ENCODE measurements around the gene SUGCT. TPM values are rescaled to one million over a fixed set of nuclear protein-coding genes. Genes with fewer than 3 reads are reported as not detected.
"Not testable (repeated sequence)": the region's sequence is repeated elsewhere in the genome, so short reads cannot be mapped to it uniquely, and the experiment has no call there.

The SUGCT gene
- polyA plus RNA-seq, 5 donors: 2.3 to 4.6 (median 3.2) TPM

DNA sequence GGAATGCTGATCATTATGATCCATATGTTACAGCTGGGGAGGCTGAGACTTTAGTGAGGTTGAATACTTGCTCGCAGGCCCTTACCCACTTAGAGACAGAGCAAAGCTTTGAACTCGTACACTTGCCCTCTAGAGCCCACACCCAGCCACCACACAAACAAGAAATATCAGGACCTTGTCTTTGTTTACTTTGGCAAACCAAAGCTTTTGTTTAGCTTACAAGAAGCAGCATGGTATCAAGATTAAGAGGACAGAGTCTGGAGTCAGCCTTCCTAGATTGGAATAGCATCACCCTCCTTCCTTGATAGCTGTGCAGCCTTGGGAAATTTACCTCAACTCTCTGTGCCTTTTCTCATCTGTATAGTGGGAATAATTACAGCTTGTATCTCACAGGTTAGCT, 477.5 kb downstream of the SUGCT start:
- no peak for DNase-seq

DNA sequence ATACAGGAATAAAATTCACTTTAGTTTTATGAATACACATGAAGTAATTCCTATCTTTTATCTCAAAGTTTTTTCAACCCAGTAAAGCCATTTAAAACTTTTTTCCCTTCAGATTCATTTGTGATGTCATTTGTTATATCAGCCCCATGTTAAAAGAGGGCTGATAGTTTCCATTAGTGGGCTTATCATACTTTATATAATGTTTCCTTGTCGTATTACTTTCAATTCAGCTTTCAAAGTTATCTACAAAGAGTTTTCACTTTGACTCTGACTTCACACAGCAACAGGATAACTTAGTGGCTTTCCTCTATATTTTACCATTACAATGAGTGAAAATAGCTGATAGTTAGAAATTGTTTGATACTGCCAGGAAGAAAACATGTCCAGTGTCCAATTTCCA, 484.8 kb downstream of the SUGCT start:
- no peak for DNase-seq

DNA sequence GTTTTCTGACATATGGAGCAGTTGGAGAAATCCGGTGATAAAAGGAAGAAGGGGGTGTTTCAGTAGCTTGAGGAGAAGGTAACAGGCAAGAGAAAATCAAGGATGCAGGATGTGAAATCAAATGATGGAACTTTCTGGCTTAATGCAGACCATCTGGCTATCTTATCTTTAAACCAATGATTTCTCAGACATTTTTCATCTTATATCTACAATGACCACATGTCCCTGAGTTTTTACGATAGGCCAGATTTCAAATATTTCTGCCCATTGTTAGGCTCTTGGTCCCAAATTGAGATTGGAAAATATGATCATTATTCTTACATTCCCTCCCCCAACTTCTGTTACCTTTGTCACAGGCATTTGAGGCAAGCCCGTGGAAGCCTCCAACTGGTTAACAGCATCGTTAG, 486.8 kb downstream of the SUGCT start:
- no peak for DNase-seq

DNA sequence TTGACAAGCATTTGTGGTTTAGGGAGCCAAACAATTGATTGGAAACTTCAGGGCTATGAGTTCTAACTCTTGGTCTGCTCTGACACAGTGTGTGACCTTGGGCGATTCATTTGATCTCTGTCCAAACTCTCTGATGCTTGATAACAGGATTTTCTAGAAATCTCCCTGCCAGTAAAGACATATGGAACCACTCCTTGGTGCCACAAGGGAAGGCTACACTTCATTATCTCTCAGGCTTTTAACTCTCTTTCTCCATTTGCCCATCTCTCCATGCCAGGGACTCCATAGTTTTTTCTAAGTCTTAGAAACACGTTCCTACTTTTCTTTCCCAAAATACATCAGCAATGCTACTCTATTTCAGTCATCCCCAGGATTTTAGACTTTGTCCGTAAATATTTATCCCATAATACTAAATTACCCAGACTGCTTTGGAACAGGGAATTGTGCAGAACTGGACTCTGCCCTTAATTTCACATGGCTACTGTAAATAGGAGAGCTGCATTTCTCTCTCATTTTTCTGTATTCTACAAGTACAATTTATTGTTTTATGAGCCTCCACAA, 488.2 kb downstream of the SUGCT start:
- DNase-seq: no peak

DNA sequence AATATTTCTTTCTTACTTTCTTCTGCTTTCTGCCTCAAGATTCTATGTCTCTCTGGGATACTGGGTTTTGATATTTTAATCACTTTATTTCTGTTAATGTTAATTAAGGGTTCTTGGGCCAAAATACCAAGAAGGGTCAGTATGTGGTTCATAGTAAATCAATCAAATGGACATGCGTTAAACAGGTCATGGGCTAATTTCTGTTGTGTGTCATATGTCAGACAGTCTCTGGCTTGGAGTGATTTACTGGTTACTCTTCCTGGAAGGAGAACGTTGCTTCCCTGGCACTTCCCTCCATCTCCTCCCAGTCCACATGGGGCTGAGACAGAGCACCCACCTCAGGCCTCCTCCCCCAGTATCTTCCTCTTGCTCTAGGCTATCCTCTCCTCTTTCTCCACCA, 489.1 kb downstream of the SUGCT start:
- DNase-seq: no peak

DNA sequence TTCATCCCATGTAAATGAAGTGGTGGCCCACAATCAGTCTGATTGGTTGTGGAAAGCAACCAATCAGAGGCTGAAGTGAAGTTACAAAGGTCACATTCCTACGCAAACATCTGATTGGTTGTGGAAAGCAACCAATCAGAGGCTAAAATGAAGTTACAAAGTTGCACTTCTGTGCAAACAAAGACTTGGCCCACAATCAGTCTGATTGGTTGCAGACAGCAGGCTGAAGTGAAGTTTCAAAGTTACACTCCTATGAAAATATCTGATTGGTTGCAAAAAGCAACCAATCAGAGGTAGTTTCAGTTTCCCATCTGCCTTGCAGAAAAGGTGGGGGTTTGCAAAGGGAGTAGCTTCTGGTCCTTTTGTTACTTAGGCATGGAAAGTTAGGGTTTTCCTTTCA, 492.6 kb downstream of the SUGCT start:
- not testable (repeated sequence) for DNase-seq

DNA sequence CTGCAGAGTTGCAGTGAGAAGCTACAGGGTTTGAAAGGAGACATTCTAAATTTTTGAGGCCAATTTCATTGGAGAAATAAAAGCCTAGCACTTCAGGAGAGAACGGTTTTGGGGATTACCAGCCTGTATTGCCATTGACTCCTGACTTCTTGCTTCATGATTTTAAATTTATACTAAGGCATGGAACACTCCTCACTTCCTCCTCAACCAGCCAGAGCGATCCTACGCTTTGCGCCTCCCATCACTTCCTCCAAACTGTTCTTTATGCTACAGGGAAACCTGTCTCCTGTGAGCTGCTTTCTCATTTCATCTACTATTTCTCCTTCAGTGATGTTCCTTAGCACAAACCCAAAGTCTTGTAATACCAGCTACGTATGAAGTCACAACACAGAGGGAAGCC, 495.1 kb downstream of the SUGCT start:
- DNase-seq: no peak

DNA sequence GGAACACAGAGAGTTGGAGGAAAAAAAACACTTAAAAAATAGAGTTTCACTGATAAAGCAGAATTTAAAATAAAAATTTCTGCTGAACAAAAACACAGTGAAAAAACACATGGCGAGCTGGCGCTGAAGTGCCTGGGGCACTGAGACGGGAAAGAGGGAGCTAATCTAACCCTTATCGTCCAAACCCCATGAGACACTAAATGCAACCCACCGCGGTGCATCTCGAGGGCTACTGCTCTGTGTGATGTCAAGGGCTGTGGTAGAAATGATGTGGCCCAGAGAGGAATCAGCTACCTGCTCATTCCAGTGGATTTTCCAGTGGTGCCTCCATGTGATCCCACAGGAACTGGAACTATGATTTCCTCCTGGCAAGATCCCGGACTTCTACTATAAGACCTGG, 499.3 kb downstream of the SUGCT start:
- no peak for DNase-seq

DNA sequence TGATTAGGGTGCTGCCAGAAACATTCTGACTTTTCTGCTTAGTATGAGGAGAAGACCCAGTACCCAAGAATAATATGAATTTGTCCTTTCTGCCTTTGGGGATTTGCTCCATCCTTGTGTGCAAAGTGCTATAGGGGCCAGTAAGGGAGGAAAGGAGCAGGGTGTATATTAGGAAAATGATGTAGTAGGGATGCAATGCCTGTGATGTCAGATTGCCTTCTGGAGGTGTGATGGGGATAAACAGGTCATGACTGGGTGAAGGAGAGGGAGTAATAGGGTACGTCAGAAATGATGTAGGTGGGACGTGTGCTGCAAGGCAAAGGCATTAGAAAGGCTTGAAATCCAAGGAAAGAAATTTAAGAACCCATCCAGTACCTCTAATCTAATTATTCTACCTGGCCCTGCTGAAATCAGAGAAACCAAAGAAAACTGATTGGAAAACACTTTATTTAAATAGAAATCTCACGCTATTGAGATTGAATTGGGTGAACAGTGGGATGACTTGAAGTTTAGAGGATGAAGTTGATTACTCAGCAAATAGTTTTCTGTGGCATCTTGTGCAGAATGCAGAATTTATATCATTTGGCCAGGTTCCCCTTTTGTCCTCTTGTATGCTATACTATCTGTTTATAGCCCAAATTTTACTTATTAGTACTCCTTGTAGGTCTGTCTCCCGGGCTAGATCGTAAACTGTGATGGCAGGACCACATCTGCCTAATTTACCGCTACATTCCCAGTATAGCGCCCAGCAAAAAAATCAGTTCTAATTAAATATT, 503.9 kb downstream of the SUGCT start:
- DNase-seq: no peak

DNA sequence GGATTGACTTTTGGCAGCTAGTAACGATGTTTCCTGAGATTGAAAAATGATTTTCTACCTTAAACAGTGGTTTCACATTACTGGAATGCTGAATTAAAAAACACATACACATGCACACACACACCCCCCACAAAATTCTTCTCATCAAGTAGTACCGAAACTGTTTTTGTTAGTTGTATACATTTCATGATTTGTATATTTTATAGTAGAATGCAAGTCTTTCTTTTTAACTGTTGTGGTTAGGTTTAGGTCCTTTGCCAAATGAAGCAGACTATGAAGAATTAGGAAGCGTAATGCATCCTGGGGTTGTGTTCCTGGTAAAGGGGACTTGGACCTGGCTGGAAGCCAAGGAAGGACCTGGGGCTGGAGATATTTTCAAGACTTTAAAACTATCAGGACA, 505.8 kb downstream of the SUGCT start:
- DNase-seq: no peak

DNA sequence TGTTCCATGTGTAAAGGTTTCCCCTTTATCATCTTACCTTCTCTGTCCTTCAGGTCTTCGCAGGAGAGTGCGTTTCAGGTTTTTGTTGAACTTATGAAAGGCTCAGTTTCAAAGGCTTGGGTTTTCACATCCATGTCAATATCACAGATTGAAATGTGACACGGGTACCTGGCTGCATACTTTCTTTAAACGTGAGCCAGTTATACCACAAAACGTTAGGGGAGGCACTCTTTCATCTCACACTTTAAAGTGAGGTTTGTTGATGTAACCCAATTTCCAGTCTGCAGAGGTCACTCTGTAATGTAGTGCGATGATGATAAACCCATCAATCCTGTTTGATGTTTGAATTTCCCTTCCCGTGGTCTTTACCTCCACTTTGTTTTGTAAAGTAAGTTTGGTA, 506.9 kb downstream of the SUGCT start:
- DNase-seq: no peak

DNA sequence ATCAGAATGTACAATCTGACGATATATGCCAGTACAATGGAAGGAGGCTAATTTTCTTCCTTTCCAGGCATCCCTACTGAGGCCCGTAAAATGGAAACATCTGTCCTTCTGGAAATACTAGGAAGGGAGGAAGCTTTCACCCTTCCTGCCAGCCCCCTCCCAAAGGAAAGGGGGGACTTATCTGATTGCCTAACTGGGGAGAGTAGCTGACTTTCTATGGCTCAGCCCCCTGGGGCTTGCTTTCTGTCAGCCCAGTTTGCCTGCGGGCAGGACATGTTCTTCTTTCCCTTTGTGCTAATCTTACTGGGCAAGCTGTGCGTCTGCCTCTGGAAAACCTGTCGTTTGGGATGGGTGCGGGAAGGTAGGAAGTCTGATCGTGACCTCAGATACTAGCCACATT, 508.9 kb downstream of the SUGCT start:
- no peak for DNase-seq

DNA sequence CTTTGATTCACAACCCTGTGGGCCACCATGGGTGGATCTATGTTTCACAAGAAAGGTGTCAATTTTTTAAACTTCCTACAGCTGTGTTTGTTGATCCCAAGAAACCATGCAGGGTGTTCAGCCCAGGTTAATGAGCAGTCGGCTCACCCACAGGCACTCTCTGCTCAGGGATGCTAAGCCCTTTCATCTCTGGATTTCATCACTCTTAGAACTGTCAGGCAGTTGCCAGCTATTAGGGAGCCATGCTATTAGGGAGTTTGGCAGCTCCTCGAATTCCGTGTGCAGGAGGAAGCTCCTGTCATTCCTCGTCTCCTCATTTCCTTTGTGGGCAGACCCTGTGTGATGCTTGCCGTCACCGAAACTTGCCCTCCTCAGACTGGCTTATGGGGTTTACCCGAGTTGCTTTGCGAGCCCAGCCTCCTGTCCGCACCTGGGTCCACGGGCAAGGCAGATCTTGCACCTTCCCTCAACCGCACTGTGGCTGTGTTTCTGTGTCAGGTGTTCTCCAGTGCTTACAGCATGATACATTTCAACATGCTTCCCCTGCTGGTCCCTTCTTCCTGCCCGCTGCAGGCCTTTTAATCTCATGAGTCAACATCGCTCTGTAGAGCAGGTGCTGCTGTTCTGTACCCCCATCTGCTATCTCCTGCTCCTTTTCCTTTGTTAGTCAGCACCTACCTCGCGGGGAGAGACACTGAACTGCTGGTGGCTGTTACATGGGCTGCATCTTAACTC, 509.8 kb downstream of the SUGCT start:
- no peak for DNase-seq

DNA sequence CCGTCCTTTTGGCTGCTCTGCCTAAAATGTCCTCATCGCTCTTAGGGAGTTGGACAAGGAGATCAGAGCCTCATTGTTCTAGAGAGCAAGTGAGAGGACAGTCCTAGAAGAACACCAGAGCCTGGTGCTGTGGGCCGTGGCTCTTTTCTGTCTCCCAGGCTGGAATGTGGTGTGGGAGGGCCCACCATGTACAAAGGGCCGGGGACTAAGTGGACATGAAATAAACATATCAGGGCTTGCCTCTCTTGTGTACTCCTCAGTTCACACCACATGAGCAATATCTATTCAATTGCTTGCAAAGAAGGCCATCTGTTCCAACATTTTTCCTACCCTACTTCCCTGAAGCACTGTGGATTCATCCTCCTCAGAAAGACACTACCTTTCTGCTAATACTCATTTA, 510.4 kb downstream of the SUGCT start:
- no peak for DNase-seq

DNA sequence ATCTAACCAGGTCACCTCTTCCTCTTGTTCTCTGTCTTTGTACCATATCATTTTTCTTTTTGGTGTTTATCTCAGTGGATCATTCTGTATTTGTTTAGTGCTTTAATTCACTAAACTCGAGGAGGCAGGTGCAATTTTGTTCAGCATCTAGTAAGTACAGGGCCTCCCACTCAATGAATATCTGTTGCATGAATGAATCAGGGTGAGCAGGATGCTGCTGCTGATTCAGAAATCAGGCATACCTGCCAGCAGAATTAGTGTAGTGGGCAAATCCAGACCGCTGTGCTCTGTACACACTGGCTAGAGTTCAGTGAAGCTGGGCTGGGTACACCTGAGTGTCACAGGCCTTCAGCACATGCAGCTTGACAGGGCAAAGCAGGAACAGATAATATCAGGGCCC, 511.9 kb downstream of the SUGCT start:
- no peak for DNase-seq

DNA sequence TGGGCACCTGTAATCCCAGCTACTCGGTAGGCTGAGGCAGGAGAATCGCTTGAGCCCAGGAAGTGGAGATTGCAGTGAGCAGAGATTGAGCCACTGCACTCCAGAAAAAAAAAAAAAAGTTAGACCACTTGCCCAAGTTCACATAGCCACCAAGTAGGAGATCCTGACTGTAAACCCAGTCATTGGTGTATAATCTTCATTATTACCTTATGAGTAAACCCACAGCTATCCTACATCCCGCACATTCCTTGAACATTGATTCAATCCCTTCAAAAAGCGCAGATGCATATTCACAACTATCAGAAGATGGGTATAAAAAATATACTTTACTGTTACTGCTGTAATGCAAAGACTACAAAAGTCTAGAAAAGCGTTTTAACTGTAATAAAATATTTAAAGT, 512.9 kb downstream of the SUGCT start:
- no peak for DNase-seq

DNA sequence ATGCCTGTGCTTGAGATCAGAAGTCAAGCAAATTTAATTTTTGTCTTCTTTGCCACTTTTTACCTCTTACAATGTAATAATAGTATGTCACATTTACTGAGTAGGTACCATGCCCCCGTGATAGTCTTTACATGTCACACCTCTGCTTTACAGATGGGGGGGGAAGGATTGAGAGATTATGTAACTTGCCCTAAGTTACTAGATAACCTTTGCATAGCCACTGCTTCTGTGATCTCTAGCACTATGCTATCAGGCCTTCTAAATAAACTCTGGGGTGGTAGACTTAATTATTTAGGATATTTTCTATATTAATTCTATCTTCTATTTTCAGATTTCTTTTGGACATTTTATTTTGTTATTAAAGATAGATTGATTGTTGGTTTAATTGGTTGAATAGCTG, 514.4 kb downstream of the SUGCT start:
- DNase-seq: no peak

DNA sequence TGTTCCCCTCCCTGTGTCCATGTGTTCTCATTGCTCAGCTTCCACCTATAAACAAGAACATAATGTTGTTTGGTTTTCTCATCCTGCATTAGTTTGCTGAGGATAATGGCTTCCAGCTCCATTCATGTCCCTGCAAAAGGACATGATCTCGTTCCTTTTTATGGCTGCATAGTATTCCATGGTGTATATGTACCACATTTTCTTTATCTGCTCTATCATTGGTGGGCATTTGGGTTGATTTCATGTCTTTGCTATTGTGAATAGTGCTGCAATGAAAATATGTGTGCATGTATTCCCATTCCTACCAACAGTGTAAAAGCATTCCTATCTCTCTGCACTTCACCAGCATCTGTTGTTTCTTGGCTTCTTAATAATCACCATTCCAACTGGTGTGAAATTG, 516.1 kb downstream of the SUGCT start:
- DNase-seq: not testable (repeated sequence)

DNA sequence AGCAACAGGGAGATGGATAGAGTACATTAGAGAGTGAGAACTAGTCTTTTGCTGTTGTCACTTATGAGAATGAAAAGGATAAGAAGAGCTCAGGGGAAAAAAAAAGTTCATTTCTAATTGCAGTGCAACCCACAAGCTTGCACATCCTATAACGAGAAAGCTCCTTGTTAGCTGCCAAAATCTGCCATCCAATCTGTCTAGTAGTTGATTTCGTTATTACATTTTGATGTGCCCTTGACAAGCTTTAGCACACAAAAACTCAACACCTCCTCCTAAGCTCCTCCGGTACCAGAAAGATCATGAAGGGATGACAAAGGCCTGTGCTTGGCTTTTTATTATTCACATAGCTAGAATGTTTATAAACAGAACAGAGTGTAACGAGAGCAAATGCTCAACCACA, 519.4 kb downstream of the SUGCT start:
- DNase-seq: no peak

DNA sequence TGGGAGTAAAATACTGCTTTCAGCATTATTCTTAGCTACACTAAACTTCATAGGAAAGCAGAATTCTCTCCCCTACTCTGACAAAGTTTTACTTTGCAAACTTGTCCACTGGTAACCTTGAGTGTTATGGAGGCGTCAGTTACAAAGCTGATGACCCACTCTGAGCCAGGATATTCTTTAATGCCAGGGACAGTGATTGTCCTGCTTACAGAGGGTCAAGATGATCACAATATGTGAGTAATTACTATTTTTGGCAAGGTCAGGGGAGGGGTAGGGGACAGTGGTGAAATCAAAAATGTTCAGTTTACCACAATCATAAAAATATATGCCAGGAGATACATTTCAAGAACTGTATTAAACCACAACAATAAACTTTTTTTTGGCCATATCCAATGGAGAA, 520.6 kb downstream of the SUGCT start:
- no peak for DNase-seq

DNA sequence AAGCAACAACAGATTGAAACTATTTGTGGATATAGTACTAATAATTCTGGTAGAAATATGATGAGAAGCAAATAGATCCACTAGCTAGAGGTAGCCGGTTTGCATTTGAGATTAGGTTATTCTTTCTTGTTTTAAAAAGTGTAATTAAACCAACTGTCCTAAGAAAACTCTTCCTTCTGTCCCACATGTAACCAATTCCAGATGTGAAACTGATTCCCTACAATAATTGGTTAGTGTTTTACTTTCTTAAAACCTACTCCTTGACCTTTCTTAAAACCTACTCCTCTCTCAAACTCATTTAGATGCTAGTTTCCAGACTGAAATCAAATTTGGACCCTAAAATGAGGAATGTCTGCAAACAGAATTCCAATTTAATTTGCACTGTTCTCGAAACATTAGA, 521.5 kb downstream of the SUGCT start:
- DNase-seq: no peak

DNA sequence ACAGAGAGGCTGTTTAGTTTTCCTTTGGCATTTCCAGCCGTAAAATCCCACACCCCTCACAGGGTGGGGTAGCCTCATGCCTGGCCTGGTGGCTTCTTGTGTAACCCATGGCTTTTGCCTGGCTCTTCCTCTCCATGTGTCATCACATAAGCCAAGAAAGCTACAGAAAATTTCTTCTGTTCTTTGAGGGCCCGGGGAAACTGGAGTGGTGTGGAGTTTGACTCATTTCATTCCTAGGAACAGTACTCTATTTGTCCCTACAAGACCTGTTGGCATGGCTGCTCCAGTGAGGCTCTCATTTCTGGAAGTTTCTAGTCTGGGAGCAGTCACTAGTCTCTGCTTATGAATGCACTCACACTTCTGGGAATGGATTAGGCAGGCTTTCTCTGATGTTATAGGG, 523.9 kb downstream of the SUGCT start:
- DNase-seq: no peak

DNA sequence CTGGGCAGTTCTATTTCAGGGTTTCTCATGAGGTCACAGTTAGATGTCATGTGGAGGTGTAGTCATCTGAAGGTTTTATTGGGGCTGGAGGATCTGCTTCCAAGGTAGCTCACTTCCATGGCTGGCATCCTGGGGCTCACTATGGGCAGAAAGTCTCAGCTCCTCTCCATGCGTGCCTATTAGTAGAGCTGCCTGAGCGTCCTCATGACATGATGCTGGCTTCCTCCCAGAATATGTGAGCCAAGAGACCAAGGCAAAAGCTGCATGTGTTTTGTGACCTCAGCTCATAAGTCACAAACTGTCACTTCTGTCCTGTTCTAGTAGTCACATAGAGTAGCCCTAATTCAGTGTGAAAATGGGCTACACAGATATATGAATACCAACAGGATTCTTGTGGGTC, 524.4 kb downstream of the SUGCT start:
- no peak for DNase-seq
